Measurements from ENCODE around the gene ABCA13. TPM values are rescaled to one million over a fixed set of nuclear protein-coding genes. Genes with fewer than 3 reads are reported as not detected.

Gene ABCA13
- total RNA-seq, 1 experiment from 2014 or later = 2.1 TPM

GRCh38 chr7:48182718-48183369, 11.6 kb downstream of the ABCA13 start:
- Histone ChIP-seq H3K36me3 (ENCODE audit: low read depth, low read length) (no peaks in the 10 kb centered on the region), H3K9me3 (ENCODE audit: low read length) (no peaks in the 10 kb centered on the region), H2AFZ (ENCODE audit: low read length) (peak overlapping the region; percentile 54), H3K4me1 (ENCODE audit: insufficient read depth, low read length) (peaks cover 37% of the 10 kb centered on the region), H3K27me3 (ENCODE audit: low read length) (no peaks in the 10 kb centered on the region), H3K9me2 (replicated peaks; ENCODE audit: low read length) (no peaks in the 10 kb centered on the region), H4K20me1 (ENCODE audit: low read length) (no peaks in the 10 kb centered on the region), H3K79me2 (ENCODE audit: low read length) (no peaks in the 10 kb centered on the region), H3K27ac (ENCODE audit: low read length) (peak overlapping the region; percentile 86), H3F3A (ENCODE audit: low read length, unreplicated experiment) (no peaks in the 10 kb centered on the region), H3K9ac (ENCODE audit: low read length) (peak overlapping the region; percentile 30; the same call in 1 of the 2 replicates), H3K4me2 (ENCODE audit: low read length) (peak overlapping the region; percentile 61), H3K4me3 (ENCODE audit: low read length) (no peak overlapping the region)
- BruUV-seq (replicated peaks) = no TSS peak
- TF ChIP-seq CTCF (conservative IDR thresholded peaks at IDR 0.05; ENCODE audit: low read depth, low read length) = no peak
- TF ChIP-seq EZH2 (IDR thresholded peaks at IDR 0.05; ENCODE audit: low read length, unreplicated experiment) = no peak
- no peak for TF ChIP-seq EZH2phosphoT487 (IDR thresholded peaks at IDR 0.05; ENCODE audit: borderline replicate concordance, low read length)
- intact Hi-C loops (cut with micrococcal nuclease) = loop anchor here (1.0 kb wide), 1 partner anchor 9 kb away; no protein-coding TSS in a partner anchor
- ATAC-seq = peak; percentile 80
- DNase-seq = peak; percentile 78
- ChIA-PET POLR2A (ENCODE audit: unreplicated experiment) (interaction anchor here (0.6 kb wide), 1 partner anchor 86 kb away, joined by 6 read pairs; no protein-coding TSS in a partner anchor), CTCF (no interaction called here)

- H3K27me3 ChIP-seq (ENCODE audit: low read length) = no peaks in the 10 kb centered on the region
- no peaks in the 10 kb centered on the region for H3F3A ChIP-seq (ENCODE audit: low read length, unreplicated experiment)
- no peaks in the 10 kb centered on the region for H3K79me2 ChIP-seq (ENCODE audit: low read length)
- H3K9ac ChIP-seq (ENCODE audit: low read length) = no peak overlapping the region
- H3K4me2 ChIP-seq (ENCODE audit: low read length) = peak overlapping the region; percentile 61; the same call in 1 of the 2 replicates
- H2AFZ ChIP-seq (ENCODE audit: low read length) = no peak overlapping the region
- no peaks in the 10 kb centered on the region for H3K9me2 ChIP-seq (replicated peaks; ENCODE audit: low read length)
- TF ChIP-seq EZH2 (IDR thresholded peaks at IDR 0.05; ENCODE audit: low read length, unreplicated experiment) = no peak
- no peak for TF ChIP-seq CTCF (conservative IDR thresholded peaks at IDR 0.05; ENCODE audit: low read depth, low read length)
- TF ChIP-seq EZH2phosphoT487 (IDR thresholded peaks at IDR 0.05; ENCODE audit: borderline replicate concordance, low read length) = no peak
- H3K27ac ChIP-seq (ENCODE audit: low read length) = peak overlapping the region; percentile 86
- CTCF ChIA-PET = no interaction called here
- no peaks in the 10 kb centered on the region for H4K20me1 ChIP-seq (ENCODE audit: low read length)
- H3K9me3 ChIP-seq (ENCODE audit: low read length) = no peaks in the 10 kb centered on the region
- POLR2A ChIA-PET (ENCODE audit: unreplicated experiment) = no interaction called here
- DNase-seq (no peak), ATAC-seq (peak; percentile 42)
- no peak overlapping the region for H3K4me3 ChIP-seq (ENCODE audit: low read length)
- H3K4me1 ChIP-seq (ENCODE audit: insufficient read depth, low read length) = peaks cover 37% of the 10 kb centered on the region
- intact Hi-C loops (cut with micrococcal nuclease) = loop anchor here (1.0 kb wide), 1 partner anchor 9 kb away; no protein-coding TSS in a partner anchor
- no peaks in the 10 kb centered on the region for H3K36me3 ChIP-seq (ENCODE audit: low read depth, low read length)
- BruUV-seq (replicated peaks) = no TSS peak
These were observed 12.1 kb downstream of the ABCA13 start for GRCh38 chr7:48183370-48183743.

- ChIA-PET CTCF (no interaction called here), POLR2A (ENCODE audit: unreplicated experiment) (no interaction called here)
- no TSS peak for BruUV-seq (replicated peaks)
- Histone ChIP-seq H3K36me3 (ENCODE audit: low read depth, low read length) (no peaks in the 10 kb centered on the region), H3F3A (ENCODE audit: low read length, unreplicated experiment) (no peaks in the 10 kb centered on the region), H4K20me1 (ENCODE audit: low read length) (no peaks in the 10 kb centered on the region), H3K27ac (ENCODE audit: low read length) (peak overlapping the region; percentile 86), H3K9me2 (replicated peaks; ENCODE audit: low read length) (no peaks in the 10 kb centered on the region), H3K4me1 (ENCODE audit: insufficient read depth, low read length) (peaks cover 37% of the 10 kb centered on the region), H3K9me3 (ENCODE audit: low read length) (no peaks in the 10 kb centered on the region), H3K79me2 (ENCODE audit: low read length) (no peaks in the 10 kb centered on the region), H3K4me3 (ENCODE audit: low read length) (no peak overlapping the region), H3K27me3 (ENCODE audit: low read length) (no peaks in the 10 kb centered on the region), H3K4me2 (ENCODE audit: low read length) (no peak overlapping the region), H3K9ac (ENCODE audit: low read length) (no peak overlapping the region), H2AFZ (ENCODE audit: low read length) (no peak overlapping the region)
- no peak for TF ChIP-seq CTCF (conservative IDR thresholded peaks at IDR 0.05; ENCODE audit: low read depth, low read length)
- TF ChIP-seq EZH2 (IDR thresholded peaks at IDR 0.05; ENCODE audit: low read length, unreplicated experiment) = no peak
- no peak for TF ChIP-seq EZH2phosphoT487 (IDR thresholded peaks at IDR 0.05; ENCODE audit: borderline replicate concordance, low read length)
- no peak for DNase-seq
- intact Hi-C loops (cut with micrococcal nuclease) = loop anchor here (1.0 kb wide), 1 partner anchor 10 kb away; no protein-coding TSS in a partner anchor
- ATAC-seq = no peak
These were observed 12.7 kb downstream of the ABCA13 start for GRCh38 chr7:48183965-48184364.

Data from PC-3 (cell line).